Mucosa of rectum (tissue), 2 donors: ENCODE measurements around the gene PPM1B.

Experiments
- H3K27ac ChIP-seq, 2 donors: one replicate each; pipeline ENCODE4 v1.7.0; 2013; ENCODE audit warnings: inconsistent platforms in 2 of 2, low read depth in 2 of 2, low read length in 2 of 2
- H3K27me3 ChIP-seq, 2 donors: one replicate each; pipeline ENCODE4 v1.7.0; 2013; ENCODE audit warnings: low read length in 2 of 2; ENCODE audit not compliant: control insufficient read depth in 2 of 2, insufficient read depth in 2 of 2
- H3K36me3 ChIP-seq, 2 donors: one replicate each; pipeline ENCODE4 v1.7.0; 2013; ENCODE audit warnings: low read length in 2 of 2; ENCODE audit not compliant: control insufficient read depth in 2 of 2, insufficient read depth in 2 of 2
- H3K4me1 ChIP-seq, 2 donors: one replicate each; pipeline ENCODE4 v1.7.0; 2013; ENCODE audit warnings: low read length in 2 of 2, mild to moderate bottlenecking in 1 of 2; ENCODE audit not compliant: control insufficient read depth in 2 of 2, insufficient read depth in 2 of 2
- H3K4me3 ChIP-seq, 2 donors: one replicate each; pipeline ENCODE4 v1.7.0; 2013; ENCODE audit warnings: low read length in 2 of 2
- H3K9ac ChIP-seq, 2 donors: one replicate each; pipeline ENCODE4 v1.7.0; 2013; ENCODE audit warnings: low read length in 2 of 2, low read depth in 1 of 2, mild to moderate bottlenecking in 1 of 2
- H3K9me3 ChIP-seq, 2 donors: one replicate each; pipeline ENCODE4 v1.7.0; 2013; ENCODE audit warnings: low read length in 2 of 2; ENCODE audit not compliant: control insufficient read depth in 2 of 2
- donor health status: healthy.
- donor health status: Normal muscosa, but diverticular disease.

Gene PPM1B

GRCh38 chr2:44152865-44153669, 15.6 kb upstream of the PPM1B start:
- Histone ChIP-seq H3K9ac (no peak overlapping the region), H3K9me3 (no peaks in the 10 kb centered on the region), H3K4me1 (no peaks in the 10 kb centered on the region), H3K27ac (no peak overlapping the region), H3K4me3 (no peak overlapping the region), H3K27me3 (no peaks in the 10 kb centered on the region), H3K36me3 (no peaks in the 10 kb centered on the region)

DNA sequence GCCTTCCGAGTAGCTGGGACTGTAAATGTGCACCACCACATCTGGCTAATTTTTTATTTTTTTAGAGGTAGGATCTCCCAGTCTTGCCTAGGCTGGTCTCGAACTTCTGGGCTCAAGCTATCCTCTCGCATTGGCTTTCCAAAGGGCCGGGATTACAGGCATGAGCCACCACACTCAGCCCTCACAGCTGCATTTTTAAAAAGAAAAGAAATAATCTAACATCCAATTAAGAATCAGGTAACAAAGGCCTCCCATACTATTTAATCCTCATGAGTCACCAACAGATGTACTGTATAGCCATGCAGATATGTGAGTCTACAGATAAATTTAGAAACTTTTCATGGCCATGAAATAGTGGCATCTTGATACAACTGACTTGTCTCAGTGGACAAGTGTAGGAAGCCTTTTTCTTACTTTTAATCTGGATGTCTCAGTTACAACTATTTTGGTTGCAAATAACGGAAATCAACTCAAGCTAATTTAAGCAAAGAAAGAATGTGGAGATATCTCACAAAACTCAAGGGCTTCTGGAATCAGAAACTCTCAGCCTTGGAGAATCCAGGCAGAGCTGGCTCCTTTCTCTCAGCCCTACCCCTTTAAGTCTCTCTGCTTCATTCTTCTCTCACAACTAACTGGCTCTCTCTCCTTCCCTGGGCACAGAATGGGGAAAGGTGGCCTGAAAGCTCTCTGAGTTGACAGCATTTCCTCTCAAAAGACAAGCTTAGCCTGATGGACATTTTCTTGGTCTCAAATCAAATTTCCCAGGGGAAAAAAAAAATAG, 12.8 kb upstream of the PPM1B start:
- Histone ChIP-seq H3K27ac (no peak overlapping the region), H3K4me1 (no peaks in the 10 kb centered on the region), H3K36me3 (no peaks in the 10 kb centered on the region), H3K4me3 (no peak overlapping the region), H3K9me3 (no peaks in the 10 kb centered on the region), H3K27me3 (no peaks in the 10 kb centered on the region), H3K9ac (no peak overlapping the region)

DNA sequence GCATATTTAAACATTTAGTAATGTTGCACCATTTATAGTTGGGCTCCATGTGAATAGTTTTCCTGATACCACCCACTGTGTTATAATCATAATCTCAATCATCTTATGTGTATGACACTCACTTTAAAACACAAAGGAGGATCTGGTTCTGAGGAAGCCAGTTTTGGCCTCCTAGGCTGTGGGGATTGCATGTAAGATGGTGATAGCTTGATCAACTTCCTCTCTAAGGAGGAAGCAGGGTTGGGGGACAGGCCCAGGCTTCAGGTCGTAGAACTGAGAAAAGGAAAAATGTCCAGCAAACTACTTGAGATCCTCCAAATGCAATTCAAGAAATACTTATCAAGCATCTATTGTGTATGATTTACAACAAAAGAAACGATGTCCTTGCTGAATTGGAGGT, 4.9 kb upstream of the PPM1B start:
- peaks cover 0 to 5% of the 10 kb centered on the region in 2 donors for H3K4me1 ChIP-seq
- no peak overlapping the region for H3K27ac ChIP-seq
- H3K27me3 ChIP-seq, result no peaks in the 10 kb centered on the region
- no peak overlapping the region for H3K9ac ChIP-seq
- H3K4me3 ChIP-seq, result no peak overlapping the region
- H3K9me3 ChIP-seq, result no peaks in the 10 kb centered on the region
- H3K36me3 ChIP-seq, result no peaks in the 10 kb centered on the region

DNA sequence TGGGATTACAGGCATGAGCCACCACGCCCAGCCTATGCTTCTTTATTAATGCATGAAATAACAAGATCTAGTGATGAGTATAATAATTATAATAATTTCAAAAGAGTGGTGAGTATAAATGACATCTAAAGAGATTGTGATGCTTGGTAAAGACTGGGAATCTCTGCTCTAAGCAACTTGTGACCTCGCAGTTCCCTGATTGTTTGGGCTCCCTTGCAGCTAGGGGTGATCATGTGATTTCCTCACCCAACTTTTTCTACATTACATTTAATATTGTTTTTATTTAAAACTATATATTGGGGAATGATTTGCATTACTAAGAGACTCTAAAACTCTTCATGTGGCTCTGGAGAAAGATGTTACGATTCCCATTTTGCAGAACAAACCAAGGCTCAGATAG, 4.1 kb upstream of the PPM1B start:
- H3K4me1 ChIP-seq, result peaks cover 0 to 5% of the 10 kb centered on the region in 2 donors
- no peak overlapping the region for H3K27ac ChIP-seq
- H3K4me3 ChIP-seq, result no peak overlapping the region
- no peaks in the 10 kb centered on the region for H3K9me3 ChIP-seq
- H3K36me3 ChIP-seq, result no peaks in the 10 kb centered on the region
- H3K27me3 ChIP-seq, result no peaks in the 10 kb centered on the region
- H3K9ac ChIP-seq, result no peak overlapping the region

DNA sequence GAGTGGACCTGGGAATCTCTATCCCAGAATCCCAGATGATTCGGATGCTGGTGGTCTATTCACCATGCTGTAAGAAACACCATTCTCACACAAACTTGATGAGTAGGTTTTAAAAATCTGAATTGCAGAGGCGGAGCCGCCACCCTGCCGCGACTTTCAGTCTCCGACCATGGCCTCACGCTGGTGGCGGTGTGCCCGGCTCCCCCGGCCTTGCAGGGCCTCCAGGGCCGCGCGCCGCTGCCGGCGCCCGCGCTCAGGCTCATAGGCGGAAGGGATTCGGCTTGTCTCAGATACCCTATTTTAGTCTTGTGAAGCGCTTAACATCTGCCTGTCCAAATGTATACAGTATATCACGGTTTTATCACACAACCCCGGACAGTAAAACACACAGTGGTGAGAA, 2.6 kb upstream of the PPM1B start:
- no peak overlapping the region for H3K4me3 ChIP-seq

DNA sequence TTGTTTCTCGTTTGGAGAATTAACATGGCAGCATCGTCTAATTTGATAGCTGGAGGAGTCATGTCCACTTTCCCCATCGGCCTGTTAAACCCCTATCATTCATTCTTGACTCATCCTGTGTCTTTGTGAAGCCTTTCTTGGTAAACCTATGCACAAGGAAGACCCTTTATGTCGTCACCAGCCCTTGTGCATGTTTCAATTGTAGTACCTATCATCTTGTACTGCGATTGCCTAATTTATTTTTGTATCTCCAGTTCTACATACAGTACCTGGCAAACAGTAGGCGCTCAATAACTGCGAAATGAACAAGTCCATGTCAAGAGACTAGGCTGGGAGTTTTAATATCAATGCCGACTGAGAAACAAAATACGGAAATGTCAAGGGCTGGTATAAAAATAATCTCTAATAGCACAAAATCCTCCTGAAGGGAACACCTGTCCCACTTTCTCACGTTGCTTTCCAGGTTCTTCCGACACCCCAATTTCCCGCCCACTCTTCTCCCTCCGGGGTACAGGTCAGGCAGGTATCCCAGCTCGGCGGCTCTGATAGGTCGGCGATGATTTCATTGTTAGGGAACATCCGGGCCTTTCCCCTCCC, 1.3 kb upstream of the PPM1B start:
- Histone ChIP-seq H3K4me3 (peak overlapping the region; percentile 87 to 89), H3K36me3 (no peaks in the 10 kb centered on the region), H3K9ac (peak overlapping the region; percentile 83 to 95)

More for the DNA sequence above, 2.6 kb upstream of the PPM1B start:
- no peak overlapping the region for H3K27ac ChIP-seq
- no peaks in the 10 kb centered on the region for H3K36me3 ChIP-seq
- H3K4me1 ChIP-seq, result peaks cover 3 to 11% of the 10 kb centered on the region in 2 donors
- no peaks in the 10 kb centered on the region for H3K9me3 ChIP-seq
- no peak overlapping the region for H3K9ac ChIP-seq
- H3K27me3 ChIP-seq, result no peaks in the 10 kb centered on the region

GRCh38 chr2:44167908-44168680, 581 bp upstream of the PPM1B start:
- H3K36me3 ChIP-seq, result no peaks in the 10 kb centered on the region
- peaks cover 5 to 17% of the 10 kb centered on the region in 2 donors for H3K4me1 ChIP-seq
- H3K9me3 ChIP-seq, result no peaks in the 10 kb centered on the region
- H3K27me3 ChIP-seq, result no peaks in the 10 kb centered on the region
- H3K9ac ChIP-seq, result peak overlapping the region; percentile 83 to 95
- peak overlapping the region; percentile 99 for H3K27ac ChIP-seq
- H3K4me3 ChIP-seq, result peak overlapping the region; percentile 87 to 89

More for the DNA sequence above, 1.3 kb upstream of the PPM1B start:
- peaks cover 5 to 15% of the 10 kb centered on the region in 2 donors for H3K4me1 ChIP-seq
- peak overlapping the region; percentile 99 for H3K27ac ChIP-seq
- no peaks in the 10 kb centered on the region for H3K27me3 ChIP-seq
- no peaks in the 10 kb centered on the region for H3K9me3 ChIP-seq

DNA sequence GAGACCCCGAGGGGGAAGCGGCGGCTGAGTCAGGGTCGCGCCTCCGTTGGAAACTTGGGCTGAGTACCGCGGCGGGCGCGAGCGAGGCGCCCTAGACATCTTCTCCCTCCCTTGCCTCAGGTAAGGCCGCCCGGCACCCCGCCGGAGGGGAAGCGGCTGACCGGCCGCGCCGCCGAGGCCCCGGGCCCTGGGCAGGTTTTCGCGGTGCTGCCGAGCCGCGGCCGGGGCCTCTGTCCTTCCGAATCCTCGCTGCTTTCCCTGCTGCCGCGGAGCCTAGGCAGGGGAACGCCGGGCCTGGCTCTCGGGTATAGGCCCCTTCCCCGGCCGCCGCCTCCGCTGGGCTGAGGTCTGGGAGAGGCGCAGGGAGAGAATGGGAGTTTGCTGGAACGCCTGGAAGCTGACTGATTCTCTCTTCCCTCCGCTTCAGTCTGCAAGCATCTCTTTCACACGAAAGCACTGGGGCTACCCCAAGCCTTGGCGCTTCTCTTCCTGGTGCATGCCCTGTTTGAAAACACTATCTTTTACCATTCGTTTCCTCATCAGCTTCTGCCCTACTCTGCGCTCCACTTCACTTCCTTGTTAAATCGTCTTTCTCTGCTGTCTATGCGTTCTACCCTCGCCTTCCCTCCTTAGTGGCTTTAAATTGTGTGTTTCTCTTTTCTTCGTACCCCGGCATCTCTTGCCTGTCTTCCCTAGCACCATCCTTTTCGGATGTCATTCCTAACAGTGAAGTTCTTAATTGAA, 652 bp downstream of the PPM1B start:
- H3K27ac ChIP-seq, result peak overlapping the region; percentile 93 to 98
- H3K9me3 ChIP-seq, result no peaks in the 10 kb centered on the region
- H3K4me3 ChIP-seq, result peak overlapping the region; percentile 94 to 98
- H3K4me1 ChIP-seq, result peaks cover 5 to 17% of the 10 kb centered on the region in 2 donors
- H3K9ac ChIP-seq, result peak overlapping the region; percentile 92 to 97
- no peaks in the 10 kb centered on the region for H3K36me3 ChIP-seq
- H3K27me3 ChIP-seq, result no peaks in the 10 kb centered on the region

GRCh38 chr2:44170311-44170717, 1.6 kb downstream of the PPM1B start:
- Histone ChIP-seq H3K27me3 (no peaks in the 10 kb centered on the region), H3K36me3 (peaks cover 0 to 4% of the 10 kb centered on the region in 2 donors), H3K9me3 (no peaks in the 10 kb centered on the region), H3K4me3 (peak overlapping the region; percentile 94 to 98), H3K27ac (peak overlapping the region; percentile 93 to 98), H3K4me1 (peaks cover 5 to 17% of the 10 kb centered on the region in 2 donors), H3K9ac (peak overlapping the region; percentile 92 to 97)
